ENCODE results near the gene IFI44.

DNA sequence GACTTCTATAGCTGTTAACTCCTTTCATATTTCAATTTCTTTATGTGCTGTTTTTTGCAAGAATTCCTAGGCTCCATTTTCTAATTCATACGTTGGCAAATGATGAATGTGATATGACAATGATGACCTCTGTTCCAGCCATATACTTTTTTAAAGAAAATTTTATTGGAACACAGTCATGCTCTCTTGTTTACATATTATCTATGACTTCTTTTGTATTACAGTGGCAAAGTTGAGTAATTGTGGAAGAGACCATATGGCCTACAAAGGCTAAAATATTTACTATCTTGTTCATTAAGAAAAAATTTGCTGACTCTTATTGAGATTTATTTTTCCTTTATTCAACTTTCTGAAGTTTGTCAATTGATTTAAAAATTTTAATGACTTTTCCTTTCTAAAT lies 22.3 kb upstream of the IFI44 start:
- TF ChIP-seq, protein P1, sequence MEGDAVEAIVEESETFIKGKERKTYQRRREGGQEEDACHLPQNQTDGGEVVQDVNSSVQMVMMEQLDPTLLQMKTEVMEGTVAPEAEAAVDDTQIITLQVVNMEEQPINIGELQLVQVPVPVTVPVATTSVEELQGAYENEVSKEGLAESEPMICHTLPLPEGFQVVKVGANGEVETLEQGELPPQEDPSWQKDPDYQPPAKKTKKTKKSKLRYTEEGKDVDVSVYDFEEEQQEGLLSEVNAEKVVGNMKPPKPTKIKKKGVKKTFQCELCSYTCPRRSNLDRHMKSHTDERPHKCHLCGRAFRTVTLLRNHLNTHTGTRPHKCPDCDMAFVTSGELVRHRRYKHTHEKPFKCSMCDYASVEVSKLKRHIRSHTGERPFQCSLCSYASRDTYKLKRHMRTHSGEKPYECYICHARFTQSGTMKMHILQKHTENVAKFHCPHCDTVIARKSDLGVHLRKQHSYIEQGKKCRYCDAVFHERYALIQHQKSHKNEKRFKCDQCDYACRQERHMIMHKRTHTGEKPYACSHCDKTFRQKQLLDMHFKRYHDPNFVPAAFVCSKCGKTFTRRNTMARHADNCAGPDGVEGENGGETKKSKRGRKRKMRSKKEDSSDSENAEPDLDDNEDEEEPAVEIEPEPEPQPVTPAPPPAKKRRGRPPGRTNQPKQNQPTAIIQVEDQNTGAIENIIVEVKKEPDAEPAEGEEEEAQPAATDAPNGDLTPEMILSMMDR (conservative IDR thresholded peaks at IDR 0.05; ENCODE audit: low read depth in 2 of 2), result no peak
- TF ChIP-seq POLR2AphosphoS5 (IDR thresholded peaks at IDR 0.05; ENCODE audit: low read depth) (no peak), ZNF331 (CRISPR knock-in tag; IDR thresholded peaks at IDR 0.05; ENCODE audit: low read depth) (no peak), EZH2phosphoT487 (IDR thresholded peaks at IDR 0.05; ENCODE audit: unreplicated experiment) (no peak), JUNB (IDR thresholded peaks at IDR 0.05; ENCODE audit: unreplicated experiment) (no peak), EZH2 (IDR thresholded peaks at IDR 0.05; ENCODE audit: low read depth, unreplicated experiment) (no peak), NANOG (IDR thresholded peaks at IDR 0.05; ENCODE audit: borderline replicate concordance) (no peak), ZNF114 (CRISPR knock-in tag; IDR thresholded peaks at IDR 0.05) (no peak), CREB1 (CRISPR knock-in tag; IDR thresholded peaks at IDR 0.05; ENCODE audit: low read depth) (no peak)
- TF ChIP-seq, protein P2, sequence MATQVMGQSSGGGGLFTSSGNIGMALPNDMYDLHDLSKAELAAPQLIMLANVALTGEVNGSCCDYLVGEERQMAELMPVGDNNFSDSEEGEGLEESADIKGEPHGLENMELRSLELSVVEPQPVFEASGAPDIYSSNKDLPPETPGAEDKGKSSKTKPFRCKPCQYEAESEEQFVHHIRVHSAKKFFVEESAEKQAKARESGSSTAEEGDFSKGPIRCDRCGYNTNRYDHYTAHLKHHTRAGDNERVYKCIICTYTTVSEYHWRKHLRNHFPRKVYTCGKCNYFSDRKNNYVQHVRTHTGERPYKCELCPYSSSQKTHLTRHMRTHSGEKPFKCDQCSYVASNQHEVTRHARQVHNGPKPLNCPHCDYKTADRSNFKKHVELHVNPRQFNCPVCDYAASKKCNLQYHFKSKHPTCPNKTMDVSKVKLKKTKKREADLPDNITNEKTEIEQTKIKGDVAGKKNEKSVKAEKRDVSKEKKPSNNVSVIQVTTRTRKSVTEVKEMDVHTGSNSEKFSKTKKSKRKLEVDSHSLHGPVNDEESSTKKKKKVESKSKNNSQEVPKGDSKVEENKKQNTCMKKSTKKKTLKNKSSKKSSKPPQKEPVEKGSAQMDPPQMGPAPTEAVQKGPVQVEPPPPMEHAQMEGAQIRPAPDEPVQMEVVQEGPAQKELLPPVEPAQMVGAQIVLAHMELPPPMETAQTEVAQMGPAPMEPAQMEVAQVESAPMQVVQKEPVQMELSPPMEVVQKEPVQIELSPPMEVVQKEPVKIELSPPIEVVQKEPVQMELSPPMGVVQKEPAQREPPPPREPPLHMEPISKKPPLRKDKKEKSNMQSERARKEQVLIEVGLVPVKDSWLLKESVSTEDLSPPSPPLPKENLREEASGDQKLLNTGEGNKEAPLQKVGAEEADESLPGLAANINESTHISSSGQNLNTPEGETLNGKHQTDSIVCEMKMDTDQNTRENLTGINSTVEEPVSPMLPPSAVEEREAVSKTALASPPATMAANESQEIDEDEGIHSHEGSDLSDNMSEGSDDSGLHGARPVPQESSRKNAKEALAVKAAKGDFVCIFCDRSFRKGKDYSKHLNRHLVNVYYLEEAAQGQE (IDR thresholded peaks at IDR 0.05; ENCODE audit: unreplicated experiment), result no peak
- TF ChIP-seq, protein P3, sequence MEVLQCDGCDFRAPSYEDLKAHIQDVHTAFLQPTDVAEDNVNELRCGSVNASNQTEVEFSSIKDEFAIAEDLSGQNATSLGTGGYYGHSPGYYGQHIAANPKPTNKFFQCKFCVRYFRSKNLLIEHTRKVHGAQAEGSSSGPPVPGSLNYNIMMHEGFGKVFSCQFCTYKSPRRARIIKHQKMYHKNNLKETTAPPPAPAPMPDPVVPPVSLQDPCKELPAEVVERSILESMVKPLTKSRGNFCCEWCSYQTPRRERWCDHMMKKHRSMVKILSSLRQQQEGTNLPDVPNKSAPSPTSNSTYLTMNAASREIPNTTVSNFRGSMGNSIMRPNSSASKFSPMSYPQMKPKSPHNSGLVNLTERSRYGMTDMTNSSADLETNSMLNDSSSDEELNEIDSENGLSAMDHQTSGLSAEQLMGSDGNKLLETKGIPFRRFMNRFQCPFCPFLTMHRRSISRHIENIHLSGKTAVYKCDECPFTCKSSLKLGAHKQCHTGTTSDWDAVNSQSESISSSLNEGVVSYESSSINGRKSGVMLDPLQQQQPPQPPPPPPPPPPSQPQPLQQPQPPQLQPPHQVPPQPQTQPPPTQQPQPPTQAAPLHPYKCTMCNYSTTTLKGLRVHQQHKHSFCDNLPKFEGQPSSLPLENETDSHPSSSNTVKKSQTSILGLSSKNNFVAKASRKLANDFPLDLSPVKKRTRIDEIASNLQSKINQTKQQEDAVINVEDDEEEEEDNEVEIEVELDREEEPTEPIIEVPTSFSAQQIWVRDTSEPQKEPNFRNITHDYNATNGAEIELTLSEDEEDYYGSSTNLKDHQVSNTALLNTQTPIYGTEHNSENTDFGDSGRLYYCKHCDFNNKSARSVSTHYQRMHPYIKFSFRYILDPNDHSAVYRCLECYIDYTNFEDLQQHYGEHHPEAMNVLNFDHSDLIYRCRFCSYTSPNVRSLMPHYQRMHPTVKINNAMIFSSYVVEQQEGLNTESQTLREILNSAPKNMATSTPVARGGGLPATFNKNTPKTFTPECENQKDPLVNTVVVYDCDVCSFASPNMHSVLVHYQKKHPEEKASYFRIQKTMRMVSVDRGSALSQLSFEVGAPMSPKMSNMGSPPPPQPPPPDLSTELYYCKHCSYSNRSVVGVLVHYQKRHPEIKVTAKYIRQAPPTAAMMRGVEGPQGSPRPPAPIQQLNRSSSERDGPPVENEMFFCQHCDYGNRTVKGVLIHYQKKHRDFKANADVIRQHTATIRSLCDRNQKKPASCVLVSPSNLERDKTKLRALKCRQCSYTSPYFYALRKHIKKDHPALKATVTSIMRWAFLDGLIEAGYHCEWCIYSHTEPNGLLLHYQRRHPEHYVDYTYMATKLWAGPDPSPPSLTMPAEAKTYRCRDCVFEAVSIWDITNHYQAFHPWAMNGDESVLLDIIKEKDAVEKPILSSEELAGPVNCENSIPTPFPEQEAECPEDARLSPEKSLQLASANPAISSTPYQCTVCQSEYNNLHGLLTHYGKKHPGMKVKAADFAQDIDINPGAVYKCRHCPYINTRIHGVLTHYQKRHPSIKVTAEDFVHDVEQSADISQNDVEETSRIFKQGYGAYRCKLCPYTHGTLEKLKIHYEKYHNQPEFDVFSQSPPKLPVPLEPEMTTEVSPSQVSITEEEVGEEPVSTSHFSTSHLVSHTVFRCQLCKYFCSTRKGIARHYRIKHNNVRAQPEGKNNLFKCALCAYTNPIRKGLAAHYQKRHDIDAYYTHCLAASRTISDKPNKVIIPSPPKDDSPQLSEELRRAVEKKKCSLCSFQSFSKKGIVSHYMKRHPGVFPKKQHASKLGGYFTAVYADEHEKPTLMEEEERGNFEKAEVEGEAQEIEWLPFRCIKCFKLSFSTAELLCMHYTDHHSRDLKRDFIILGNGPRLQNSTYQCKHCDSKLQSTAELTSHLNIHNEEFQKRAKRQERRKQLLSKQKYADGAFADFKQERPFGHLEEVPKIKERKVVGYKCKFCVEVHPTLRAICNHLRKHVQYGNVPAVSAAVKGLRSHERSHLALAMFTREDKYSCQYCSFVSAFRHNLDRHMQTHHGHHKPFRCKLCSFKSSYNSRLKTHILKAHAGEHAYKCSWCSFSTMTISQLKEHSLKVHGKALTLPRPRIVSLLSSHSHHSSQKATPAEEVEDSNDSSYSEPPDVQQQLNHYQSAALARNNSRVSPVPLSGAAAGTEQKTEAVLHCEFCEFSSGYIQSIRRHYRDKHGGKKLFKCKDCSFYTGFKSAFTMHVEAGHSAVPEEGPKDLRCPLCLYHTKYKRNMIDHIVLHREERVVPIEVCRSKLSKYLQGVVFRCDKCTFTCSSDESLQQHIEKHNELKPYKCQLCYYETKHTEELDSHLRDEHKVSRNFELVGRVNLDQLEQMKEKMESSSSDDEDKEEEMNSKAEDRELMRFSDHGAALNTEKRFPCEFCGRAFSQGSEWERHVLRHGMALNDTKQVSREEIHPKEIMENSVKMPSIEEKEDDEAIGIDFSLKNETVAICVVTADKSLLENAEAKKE (CRISPR knock-in tag; IDR thresholded peaks at IDR 0.05), result no peak
- TF ChIP-seq, protein P4, sequence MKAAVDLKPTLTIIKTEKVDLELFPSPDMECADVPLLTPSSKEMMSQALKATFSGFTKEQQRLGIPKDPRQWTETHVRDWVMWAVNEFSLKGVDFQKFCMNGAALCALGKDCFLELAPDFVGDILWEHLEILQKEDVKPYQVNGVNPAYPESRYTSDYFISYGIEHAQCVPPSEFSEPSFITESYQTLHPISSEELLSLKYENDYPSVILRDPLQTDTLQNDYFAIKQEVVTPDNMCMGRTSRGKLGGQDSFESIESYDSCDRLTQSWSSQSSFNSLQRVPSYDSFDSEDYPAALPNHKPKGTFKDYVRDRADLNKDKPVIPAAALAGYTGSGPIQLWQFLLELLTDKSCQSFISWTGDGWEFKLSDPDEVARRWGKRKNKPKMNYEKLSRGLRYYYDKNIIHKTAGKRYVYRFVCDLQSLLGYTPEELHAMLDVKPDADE (IDR thresholded peaks at IDR 0.05), result no peak

Measured in GM23338 (cell line).